Measurements from ENCODE around the gene ASTN2.

The ASTN2 gene

GRCh38 chr9:116687754-116688135, 727.1 kb downstream of the ASTN2 start:
- no peak for DNase-seq

- peak; percentile 68 to 91 for DNase-seq
These were observed 727.6 kb downstream of the ASTN2 start, which contains the start of gene TRIM32 for GRCh38 chr9:116687074-116687753. TSS of gene TRIM32 (plus strand) at chr9:116687305. CDS start at chr9:116697743, 10,438 bp downstream.

- DNase-seq = no peak
These were observed 728.2 kb downstream of the ASTN2 start for GRCh38 chr9:116686693-116687073.

- DNase-seq = no peak
These were observed 728.7 kb downstream of the ASTN2 start for GRCh38 chr9:116686135-116686534.

- no peak for DNase-seq
These were observed 729.7 kb downstream of the ASTN2 start for GRCh38 chr9:116685166-116685565.

GRCh38 chr9:116683535-116683934, 731.3 kb downstream of the ASTN2 start:
- DNase-seq = no peak

- DNase-seq = no peak
These were observed 740.5 kb downstream of the ASTN2 start for GRCh38 chr9:116674210-116674980.

- no peak for DNase-seq
These were observed 741.5 kb downstream of the ASTN2 start for GRCh38 chr9:116673375-116673774.

GRCh38 chr9:116671605-116672004, 743.3 kb downstream of the ASTN2 start:
- DNase-seq = no peak

GRCh38 chr9:116668970-116669695, 745.7 kb downstream of the ASTN2 start:
- no peak for DNase-seq

GRCh38 chr9:116663581-116663980, 751.3 kb downstream of the ASTN2 start:
- DNase-seq = no peak

- DNase-seq = no peak
These were observed 752.1 kb downstream of the ASTN2 start for GRCh38 chr9:116662646-116663310.

GRCh38 chr9:116661037-116661954, 753.6 kb downstream of the ASTN2 start:
- peak; percentile 32 to 42 for DNase-seq

GRCh38 chr9:116658265-116658664, 756.6 kb downstream of the ASTN2 start:
- DNase-seq = no peak

- DNase-seq = no peak
These were observed 757.9 kb downstream of the ASTN2 start for GRCh38 chr9:116656977-116657376.

GRCh38 chr9:116656501-116656971, 758.3 kb downstream of the ASTN2 start:
- DNase-seq = no peak

- no peak for DNase-seq
These were observed 760.9 kb downstream of the ASTN2 start for GRCh38 chr9:116654059-116654355.

- DNase-seq = no peak
These were observed 761.4 kb downstream of the ASTN2 start for GRCh38 chr9:116653348-116654058.

GRCh38 chr9:116647515-116647809, 767.4 kb downstream of the ASTN2 start:
- DNase-seq = no peak

- peak; percentile 2 to 13 for DNase-seq
These were observed 768.0 kb downstream of the ASTN2 start for GRCh38 chr9:116646661-116647514.
